HG03565 (cell line): ENCODE measurements around the gene CCDC198.

Experiments
- ATAC-seq: cut with Tn5 transposase; IDR thresholded peaks from one replicate; pipeline ENCODE4 v1.9.1; 2021; ENCODE audit warnings: mild to moderate bottlenecking, moderate library complexity; ENCODE audit not compliant: unreplicated experiment

Gene CCDC198

GRCh38 chr14:57493467-57494181 lies at the start of gene CCDC198:
Gene CCDC198, minus strand, starts transcription at chr14:57493857. Its CDS starts 142 bp downstream, at chr14:57493715.
- peak; percentile 42 for ATAC-seq

DNA sequence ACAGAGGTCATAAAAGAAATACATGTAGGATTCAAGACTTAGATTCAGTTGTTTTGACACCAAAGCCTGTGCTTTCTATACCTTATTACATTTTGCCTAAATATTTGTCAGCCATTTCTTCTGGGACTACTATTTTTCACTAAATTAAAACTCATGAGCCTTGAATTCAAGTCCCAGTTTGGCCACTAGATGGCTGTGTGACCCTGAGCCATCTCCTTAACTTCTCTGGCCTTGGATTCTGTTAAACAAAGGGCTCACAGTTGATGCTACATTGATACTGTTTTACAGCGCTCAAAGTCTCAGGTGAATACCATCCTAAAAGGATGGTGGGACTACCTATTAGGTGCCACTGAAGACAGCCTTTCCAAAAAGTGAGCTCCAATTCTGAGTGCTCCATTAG lies 39.6 kb upstream of the CCDC198 start:
- no peak for ATAC-seq

DNA sequence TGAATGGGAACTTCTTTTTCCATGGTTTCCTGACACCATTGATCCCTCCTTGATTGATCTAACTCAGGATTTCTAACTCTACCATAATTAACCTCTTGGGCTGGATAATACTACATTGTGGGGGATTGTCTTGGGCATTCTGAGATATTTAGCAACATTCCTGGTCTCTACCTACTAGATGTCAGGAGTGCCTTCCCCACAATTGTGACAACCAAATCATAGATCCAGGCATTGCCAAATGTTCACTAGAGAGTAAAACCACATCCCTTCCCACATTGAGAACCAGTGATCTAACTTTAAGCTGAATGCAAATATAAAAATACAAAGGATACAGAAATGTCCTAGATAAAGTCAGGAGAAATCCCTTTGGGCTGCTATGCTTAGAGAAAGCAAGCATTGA lies 36.9 kb upstream of the CCDC198 start:
- ATAC-seq: no peak

DNA sequence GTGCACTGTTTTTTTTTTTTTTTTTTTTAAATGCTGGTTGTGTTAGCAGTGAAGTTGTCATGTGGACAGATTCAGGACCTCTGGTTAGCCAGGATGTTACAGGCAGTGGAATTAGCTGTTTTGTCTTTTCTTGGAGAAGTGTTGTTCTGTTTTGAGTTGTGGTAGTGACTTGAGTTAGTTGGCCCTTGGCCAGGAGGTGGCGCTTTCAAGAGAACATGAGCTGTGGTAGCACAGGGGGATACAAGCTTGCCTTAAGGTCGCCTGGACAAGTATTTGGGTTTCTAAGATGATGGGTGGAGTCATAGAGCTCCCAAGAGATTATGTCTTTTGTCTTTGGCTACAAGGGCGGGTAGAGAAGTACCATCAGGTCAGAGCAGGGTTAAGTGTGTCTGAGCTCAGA lies 33.3 kb upstream of the CCDC198 start:
- no peak for ATAC-seq

- ATAC-seq: no peak
These were observed 25.4 kb upstream of the CCDC198 start for GRCh38 chr14:57519043-57519442.

DNA sequence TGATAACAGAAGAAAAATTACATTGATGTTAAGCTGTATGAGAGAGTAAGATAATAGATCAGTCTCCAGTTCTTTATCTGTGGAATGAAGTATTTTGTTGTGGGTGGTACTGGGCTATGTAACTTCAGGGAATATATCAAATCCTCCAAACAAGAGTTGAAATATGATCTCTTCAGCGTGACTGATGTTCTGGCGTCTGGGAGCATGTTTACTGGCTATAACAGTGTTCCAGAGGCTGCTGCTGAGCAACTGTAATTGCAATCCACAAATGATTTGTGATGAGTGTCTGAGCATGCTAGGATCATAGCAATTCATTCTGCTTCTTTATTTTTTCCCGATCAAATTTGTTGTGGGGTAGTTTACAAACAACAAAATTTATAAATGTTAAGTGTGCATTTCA lies 18.6 kb upstream of the CCDC198 start:
- no peak for ATAC-seq

- ATAC-seq: no peak
These were observed 15.1 kb upstream of the CCDC198 start for GRCh38 chr14:57508756-57509155.

DNA sequence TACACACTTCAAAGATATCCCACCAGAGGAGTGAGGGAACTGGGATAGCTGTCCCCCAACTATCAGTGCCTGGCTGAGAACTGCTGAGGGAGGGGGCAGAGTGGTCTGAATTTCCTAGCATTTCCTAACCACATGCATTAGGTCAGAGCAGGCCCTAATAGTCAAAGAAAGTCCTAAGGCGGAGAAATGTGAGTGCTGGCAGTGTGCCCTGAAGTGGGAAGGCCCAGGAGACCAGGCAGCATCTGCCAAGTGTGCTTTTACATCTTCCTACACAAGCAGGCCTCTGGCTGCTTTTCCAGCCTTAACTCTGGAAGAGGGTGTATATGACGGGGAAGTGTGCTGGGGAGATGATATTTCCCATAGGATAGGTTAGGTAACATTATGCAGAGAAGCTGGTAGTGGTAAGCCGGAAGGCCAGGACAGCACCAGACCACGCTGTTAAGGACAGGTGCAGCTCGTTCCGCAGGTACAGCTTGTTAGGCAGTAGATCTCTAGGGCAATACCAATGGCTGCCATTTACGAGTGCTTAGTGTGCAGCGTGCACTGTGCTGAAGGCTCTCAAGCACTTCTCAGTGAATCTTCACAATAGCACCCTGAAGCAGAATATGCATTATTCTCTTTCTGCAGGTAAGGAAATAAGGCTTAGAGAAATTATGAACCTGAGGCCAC lies 9.1 kb upstream of the CCDC198 start:
- ATAC-seq: no peak

DNA sequence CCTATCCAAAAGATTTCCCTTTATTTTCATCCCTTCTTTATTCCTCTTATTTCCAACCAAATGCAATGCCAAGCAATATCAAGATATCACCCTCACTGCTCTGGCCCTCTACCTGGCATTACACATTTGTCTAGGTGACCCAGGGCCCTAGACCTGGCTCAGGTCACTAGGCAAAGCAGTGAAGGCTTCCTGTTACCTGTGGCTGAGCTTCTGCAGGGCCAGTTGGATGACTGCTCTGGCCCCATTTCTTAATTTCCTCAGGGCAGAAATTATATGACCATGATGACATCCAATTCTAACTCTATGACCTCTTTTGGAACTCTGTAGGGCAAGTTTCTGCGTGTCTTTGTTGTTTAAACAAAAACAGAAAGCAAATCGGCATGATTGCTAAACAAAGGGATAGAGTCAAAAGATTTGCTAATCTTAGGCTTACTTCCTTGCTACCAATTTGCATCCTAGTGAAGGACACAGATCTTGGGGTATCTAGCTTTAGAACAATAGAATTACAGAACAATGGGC lies 7.4 kb upstream of the CCDC198 start:
- ATAC-seq: no peak

DNA sequence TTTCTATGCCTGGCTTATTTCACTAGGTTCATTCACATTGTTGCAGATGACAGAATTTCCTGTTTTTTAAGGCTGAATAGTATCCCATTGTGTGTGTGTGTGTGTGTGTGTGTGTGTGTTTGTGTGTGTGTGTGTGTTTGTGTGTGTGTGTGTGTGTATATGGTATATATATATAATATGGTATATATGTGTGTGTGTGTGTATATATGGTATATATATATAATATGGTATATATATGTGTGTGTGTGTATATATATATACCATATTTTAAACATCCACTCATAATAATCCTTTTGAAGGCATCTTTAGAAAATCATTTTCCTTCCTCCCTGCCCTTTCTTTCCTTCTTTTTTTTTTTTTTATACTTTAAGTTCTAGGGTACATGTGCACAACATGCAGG lies 5.0 kb upstream of the CCDC198 start:
- no peak for ATAC-seq

GRCh38 chr14:57498035-57498434 lies 4.4 kb upstream of the CCDC198 start:
- ATAC-seq: no peak

DNA sequence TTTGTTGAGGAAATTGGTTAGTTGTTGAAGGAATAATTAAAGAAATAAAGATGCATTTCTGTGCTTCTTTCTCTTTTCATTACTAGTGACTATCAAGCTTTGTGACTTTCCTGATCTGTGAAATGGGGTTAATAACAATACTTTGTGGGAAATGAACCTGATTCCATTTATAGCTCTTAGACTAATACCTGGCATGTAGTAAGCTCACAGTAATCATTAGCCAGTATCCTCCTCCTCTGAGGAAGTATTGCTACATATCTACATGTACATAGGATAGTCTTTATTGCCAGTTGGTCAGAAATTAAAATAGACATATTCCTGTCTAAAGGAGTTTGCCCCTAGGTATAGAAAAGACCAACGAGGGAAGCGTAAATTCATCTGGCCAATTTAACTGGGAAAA lies 1.8 kb upstream of the CCDC198 start:
- ATAC-seq: no peak

DNA sequence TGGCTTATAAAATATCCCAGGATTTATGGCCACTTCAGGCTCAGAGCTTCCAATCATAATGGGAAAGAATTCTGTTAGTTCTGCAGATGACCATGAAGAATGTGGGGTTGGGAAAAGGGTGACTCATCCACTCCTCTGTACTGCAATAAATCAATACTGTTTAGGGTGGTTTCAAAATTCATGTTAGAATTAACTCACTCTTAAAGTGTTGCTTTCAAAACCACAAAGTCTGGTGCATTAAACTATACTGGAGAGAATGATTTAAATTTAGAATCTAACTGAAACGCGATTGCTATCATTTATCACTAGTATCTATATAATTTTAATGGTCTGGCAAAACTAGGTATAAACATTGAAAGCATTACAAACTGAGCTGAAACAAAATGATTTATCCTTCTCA lies 798 bp downstream of the CCDC198 start:
- no peak for ATAC-seq

GRCh38 chr14:57491640-57492039 lies 2.0 kb downstream of the CCDC198 start:
- no peak for ATAC-seq

DNA sequence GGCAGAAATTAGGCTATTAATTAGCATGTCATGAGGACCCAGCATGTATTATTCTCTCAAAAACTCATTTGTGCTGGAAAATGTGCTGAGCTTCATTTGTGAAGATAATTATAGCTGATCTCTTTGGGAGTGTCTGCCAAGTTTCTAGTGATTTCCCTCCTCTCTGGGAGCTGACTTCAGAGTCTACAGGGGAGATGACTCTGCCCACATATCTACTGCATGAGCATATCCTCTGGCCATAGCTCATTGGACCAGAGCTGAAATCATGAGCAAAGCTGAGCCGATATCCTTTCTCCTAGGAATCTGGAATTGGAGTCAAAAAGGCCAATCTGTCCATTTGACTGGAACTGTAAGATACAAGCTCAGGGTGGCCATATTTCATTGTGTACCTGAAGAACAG lies 5.9 kb downstream of the CCDC198 start:
- ATAC-seq: no peak

- no peak for ATAC-seq
These were observed 6.8 kb downstream of the CCDC198 start for GRCh38 chr14:57486767-57487379.

DNA sequence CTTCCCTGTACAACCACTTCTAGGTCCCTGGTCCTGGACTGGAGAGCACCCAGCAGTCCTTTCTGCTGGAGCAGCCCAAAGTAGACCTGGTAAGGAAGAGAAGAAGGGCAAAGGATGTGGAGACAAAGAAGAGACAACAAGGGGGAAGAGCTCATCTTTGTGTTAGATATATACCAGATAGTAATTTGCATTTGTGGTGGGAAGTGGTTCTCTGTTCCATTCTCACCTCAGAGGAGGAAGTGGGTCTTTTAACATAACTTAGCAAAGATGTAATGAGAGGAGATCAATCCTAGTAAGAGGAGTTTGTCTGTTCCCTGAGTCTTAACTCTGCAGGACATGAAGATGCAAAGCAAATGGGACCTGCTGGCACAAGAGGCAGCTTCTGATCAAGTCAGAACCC lies 8.0 kb downstream of the CCDC198 start:
- ATAC-seq: peak; percentile 98

GRCh38 chr14:57482120-57482519 lies 11.5 kb downstream of the CCDC198 start:
- ATAC-seq: no peak

DNA sequence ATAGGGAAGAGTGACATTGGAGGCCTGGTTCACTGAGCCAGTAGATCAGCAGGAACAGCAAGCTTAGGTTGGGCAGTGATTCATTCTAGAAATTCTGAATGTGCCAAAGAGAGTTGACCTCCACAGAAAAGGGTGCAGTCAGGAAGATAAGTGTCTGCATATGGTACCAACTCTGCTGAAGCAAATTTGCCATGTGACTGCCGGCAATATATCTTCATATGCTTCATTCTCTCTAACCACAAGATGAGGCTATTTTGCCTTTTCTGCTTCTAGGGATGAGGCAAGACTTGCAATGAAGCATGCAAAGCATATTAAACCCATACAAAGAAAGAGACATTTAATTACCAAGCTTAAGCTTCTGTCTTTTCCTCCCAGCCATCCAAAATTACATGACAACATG lies 13.6 kb downstream of the CCDC198 start:
- ATAC-seq: no peak

- ATAC-seq: no peak
These were observed 14.5 kb downstream of the CCDC198 start for GRCh38 chr14:57479197-57479596.

- ATAC-seq: no peak
These were observed 15.6 kb downstream of the CCDC198 start for GRCh38 chr14:57478050-57478449.

GRCh38 chr14:57470909-57471308 lies 22.7 kb downstream of the CCDC198 start:
- ATAC-seq: no peak
